ENCODE measurements around the gene APPBP2. TPM values are rescaled to one million over a fixed set of nuclear protein-coding genes. Genes with fewer than 3 reads are reported as not detected.

APPBP2 gene
- total and polyA plus RNA-seq, 2 of the 8 experiments (the other 6 are each of a cell fraction or from before 2014, with no cell fraction given), result 3.3 to 18.0 TPM

DNA sequence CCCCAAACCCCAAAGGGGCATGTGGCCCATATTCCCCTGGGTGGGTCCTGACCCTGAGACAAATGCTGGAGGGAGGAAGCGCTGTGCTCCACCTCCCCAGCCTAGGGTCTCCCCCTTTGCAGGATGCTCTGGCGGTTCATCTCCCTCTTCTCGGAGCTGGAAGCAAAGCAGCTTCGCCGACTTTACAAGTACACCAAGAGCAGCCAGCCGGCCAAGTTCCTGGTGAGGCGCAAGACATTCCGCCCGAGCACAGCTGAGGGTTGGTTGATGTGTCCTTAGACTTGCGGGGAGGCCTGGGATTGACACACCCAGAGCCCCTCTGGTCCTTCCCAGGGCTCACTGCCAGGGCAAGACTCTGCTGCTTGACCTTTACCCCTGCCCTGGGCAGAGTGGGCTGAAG is 99.4 kb downstream of the APPBP2 start:
- no peak overlapping the region for H2BK15ac ChIP-seq (ENCODE audit: low read length)
- no peak overlapping the region for H3K14ac ChIP-seq (ENCODE audit: insufficient read length)
- H2AFZ ChIP-seq (ENCODE audit: low read length), result no peak overlapping the region
- no peak overlapping the region for H2BK12ac ChIP-seq (ENCODE audit: low read depth, low read length)
- no peak overlapping the region for H2BK20ac ChIP-seq (ENCODE audit: low read length)
- H3K9me3 ChIP-seq (ENCODE audit: insufficient read depth in 2 of 2, low read depth in 1 of 2, low read length in 1 of 2), result no peaks in the 10 kb centered on the region
- H3K56ac ChIP-seq (replicated peaks; ENCODE audit: insufficient read length, low read depth, low read length), result no peak overlapping the region
- no peak overlapping the region for H3K4ac ChIP-seq (replicated peaks; ENCODE audit: insufficient read length, low read depth, low read length)
- peaks cover 2% of the 10 kb centered on the region; the same call in 1 of the 2 replicates for H3K23me2 ChIP-seq (ENCODE audit: low read depth, low read length)
- no peaks in the 10 kb centered on the region for H4K20me1 ChIP-seq (replicated peaks in 1 of 2; ENCODE audit: control insufficient read depth in 1 of 2, insufficient read depth in 2 of 2, low read length in 2 of 2)
- WGBS, 2 experiments (ENCODE audit: extremely low coverage in 1 of 2, insufficient coverage in 1 of 2, insufficient read length in 1 of 2, insufficient replicate concordance in 2 of 2, low coverage in 1 of 2, low lambda C conversion rate in 2 of 2, missing lambda C conversion rate in 1 of 2), result 93% methylated on average over 9 of the region's 10 CpGs; no CpG with 5 or more reads in 1 of the 2 experiments
- H3K4me3 ChIP-seq (ENCODE audit: extremely low read depth in 1 of 4, insufficient read depth in 2 of 4, low read depth in 3 of 4, low read length in 4 of 4), result no peak overlapping the region
- no peak overlapping the region for H2BK5ac ChIP-seq (ENCODE audit: low read depth, low read length)
- H2AK5ac ChIP-seq (ENCODE audit: low read depth, low read length), result no peak overlapping the region
- no peak overlapping the region for H4K8ac ChIP-seq (ENCODE audit: extremely low read depth, insufficient read depth, low read length)
- no peak overlapping the region for H3K23ac ChIP-seq (ENCODE audit: insufficient read length)
- ChIA-PET CTCF (ENCODE audit: partially characterized antibody) (interaction anchor here (0.9 to 1.2 kb wide), 4 partner anchors 8 to 283 kb away, joined by 3 to 4 read pairs (median 3); no protein-coding TSS in a partner anchor), POLR2A (ENCODE audit: partially characterized antibody) (interaction anchor here (2.3 kb wide), 1 partner anchor 12 kb away, joined by 7 read pairs; no protein-coding TSS in a partner anchor)
- peaks cover 0 to 7% (median 6%) of the 10 kb centered on the region in 4 experiments; a peak in 6 of 7 replicates for H3K4me1 ChIP-seq (replicated peaks in 1 of 4; ENCODE audit: control insufficient read depth in 3 of 4, insufficient read depth in 4 of 4, low read length in 3 of 4)
- FAIRE-seq, result no peak
- no peak for DNase-seq (ENCODE audit: low read depth in 1 of 2, low spot score in 2 of 2)
- H3K18ac ChIP-seq (ENCODE audit: extremely low read depth, low read length), result no peak overlapping the region
- H3K79me2 ChIP-seq (ENCODE audit: control insufficient read depth in 1 of 2, insufficient read depth in 2 of 2, low read length in 2 of 2), result no peaks in the 10 kb centered on the region
- H3K4me2 ChIP-seq (ENCODE audit: insufficient read depth in 1 of 2, low read depth in 2 of 2, low read length in 2 of 2), result no peak overlapping the region
- H3K36me3 ChIP-seq (ENCODE audit: control insufficient read depth in 2 of 4, insufficient read depth in 4 of 4, low read length in 3 of 4), result no peaks in the 10 kb centered on the region
- no peaks in the 10 kb centered on the region for H3K79me1 ChIP-seq (ENCODE audit: low read depth, low read length)
- H4K91ac ChIP-seq (replicated peaks; ENCODE audit: insufficient read length, low read length), result no peak overlapping the region
- H2BK120ac ChIP-seq (replicated peaks; ENCODE audit: low read depth, low read length), result no peak overlapping the region
- peaks cover 0 to 11% (median 9%) of the 10 kb centered on the region in 4 experiments; a peak in 4 of 7 replicates for H3K27me3 ChIP-seq (replicated peaks in 1 of 4; ENCODE audit: control insufficient read depth in 3 of 4, extremely low read depth in 1 of 4, insufficient read depth in 3 of 4, low read length in 3 of 4)
- H3K27ac ChIP-seq (ENCODE audit: low read depth, low read length), result no peak overlapping the region
- no peak overlapping the region for H3K9ac ChIP-seq (replicated peaks in 1 of 4; ENCODE audit: extremely low read depth in 1 of 4, low read depth in 3 of 4, low read length in 3 of 4)
- H4K5ac ChIP-seq (ENCODE audit: insufficient read length, low read depth, low read length), result no peak overlapping the region
- no peak for TF ChIP-seq SAP30 (IDR thresholded peaks at IDR 0.05; ENCODE audit: insufficient read depth, insufficient replicate concordance, low read length)
- no peak for TF ChIP-seq BACH1 (IDR thresholded peaks at IDR 0.05; ENCODE audit: low read length)
- TF ChIP-seq RXRA (IDR thresholded peaks at IDR 0.05; ENCODE audit: insufficient read depth, low read depth, low read length), result no peak
- TF ChIP-seq GABPA (IDR thresholded peaks at IDR 0.05; ENCODE audit: borderline replicate concordance, insufficient read depth, low read length), result no peak
- TF ChIP-seq KDM4A (IDR thresholded peaks at IDR 0.05; ENCODE audit: low read depth, low read length, severe bottlenecking), result no peak
- no peak for TF ChIP-seq KDM5A (IDR thresholded peaks at IDR 0.05; ENCODE audit: low read length)
- TF ChIP-seq POU5F1 (IDR thresholded peaks at IDR 0.05; ENCODE audit: low read depth, low read length), result no peak
- TF ChIP-seq JUND (IDR thresholded peaks at IDR 0.05; ENCODE audit: low read length), result no peak
- TF ChIP-seq BRCA1 (IDR thresholded peaks at IDR 0.05; ENCODE audit: low read depth, low read length), result no peak
- no peak for TF ChIP-seq YY1 (IDR thresholded peaks at IDR 0.05; ENCODE audit: low read depth, low read length)
- no peak for TF ChIP-seq TCF12 (IDR thresholded peaks at IDR 0.05; ENCODE audit: low read depth, low read length)
- no peak for TF ChIP-seq SP4 (IDR thresholded peaks at IDR 0.05; ENCODE audit: low read length)
- TF ChIP-seq, protein P1, sequence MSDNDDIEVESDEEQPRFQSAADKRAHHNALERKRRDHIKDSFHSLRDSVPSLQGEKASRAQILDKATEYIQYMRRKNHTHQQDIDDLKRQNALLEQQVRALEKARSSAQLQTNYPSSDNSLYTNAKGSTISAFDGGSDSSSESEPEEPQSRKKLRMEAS (IDR thresholded peaks at IDR 0.05), result no peak
- TF ChIP-seq PHF8 (conservative IDR thresholded peaks at IDR 0.05; ENCODE audit: low read depth, low read length), result no peak

All from H1 (cell line).